HG03442 (cell line): ENCODE data around the gene SMCO4.

ENCODE experiments used
- ATAC-seq: cut with Tn5 transposase; IDR thresholded peaks from one replicate; pipeline ENCODE4 v1.9.1; 2021; ENCODE audit warnings: mild to moderate bottlenecking, moderate library complexity; ENCODE audit not compliant: unreplicated experiment

Gene SMCO4

GRCh38 chr11:93563857-93564256 lies 20.7 kb upstream of the SMCO4 start:
- ATAC-seq: no peak

GRCh38 chr11:93560199-93560932 lies 17.2 kb upstream of the SMCO4 start:
- ATAC-seq: no peak

- no peak for ATAC-seq
Observed at GRCh38 chr11:93559681-93560080, 16.5 kb upstream of the SMCO4 start.

GRCh38 chr11:93552874-93553273 lies 9.7 kb upstream of the SMCO4 start:
- ATAC-seq: no peak

- no peak for ATAC-seq
Observed at GRCh38 chr11:93549976-93550375, 6.8 kb upstream of the SMCO4 start.

- no peak for ATAC-seq
Observed at GRCh38 chr11:93548679-93549319, 5.6 kb upstream of the SMCO4 start.

GRCh38 chr11:93547773-93548172 lies 4.6 kb upstream of the SMCO4 start:
- ATAC-seq: no peak

GRCh38 chr11:93547028-93547427 lies 3.8 kb upstream of the SMCO4 start:
- no peak for ATAC-seq

GRCh38 chr11:93545566-93545965 lies 2.4 kb upstream of the SMCO4 start:
- ATAC-seq: no peak

- peak; percentile 29 for ATAC-seq
Observed at GRCh38 chr11:93542811-93543229, 371 bp downstream of the SMCO4 start.

- peak; percentile 52 for ATAC-seq
Observed at GRCh38 chr11:93541884-93542810, 1.0 kb downstream of the SMCO4 start.

- no peak for ATAC-seq
Observed at GRCh38 chr11:93540896-93541553, 2.2 kb downstream of the SMCO4 start.

- no peak for ATAC-seq
Observed at GRCh38 chr11:93540337-93540736, 2.9 kb downstream of the SMCO4 start.

- ATAC-seq: no peak
Observed at GRCh38 chr11:93537767-93538261, 5.4 kb downstream of the SMCO4 start.

GRCh38 chr11:93537049-93537448 lies 6.1 kb downstream of the SMCO4 start:
- ATAC-seq: no peak

- ATAC-seq: peak; percentile 1
Observed at GRCh38 chr11:93536101-93536861, 6.9 kb downstream of the SMCO4 start.

GRCh38 chr11:93535578-93535977 lies 7.6 kb downstream of the SMCO4 start:
- ATAC-seq: peak; percentile 49

- ATAC-seq: no peak
Observed at GRCh38 chr11:93532806-93533205, 10.4 kb downstream of the SMCO4 start.

GRCh38 chr11:93532281-93532789 lies 10.9 kb downstream of the SMCO4 start:
- ATAC-seq: peak; percentile 32

- no peak for ATAC-seq
Observed at GRCh38 chr11:93530468-93530826, 12.7 kb downstream of the SMCO4 start.
